ENCODE measurements around the gene EXOC4. TPM values are rescaled to one million over a fixed set of nuclear protein-coding genes. Genes with fewer than 3 reads are reported as not detected.

Gene EXOC4
- total and polyA plus RNA-seq, 2 donors from 2014 or later, result 22.8 to 78.7 TPM

DNA sequence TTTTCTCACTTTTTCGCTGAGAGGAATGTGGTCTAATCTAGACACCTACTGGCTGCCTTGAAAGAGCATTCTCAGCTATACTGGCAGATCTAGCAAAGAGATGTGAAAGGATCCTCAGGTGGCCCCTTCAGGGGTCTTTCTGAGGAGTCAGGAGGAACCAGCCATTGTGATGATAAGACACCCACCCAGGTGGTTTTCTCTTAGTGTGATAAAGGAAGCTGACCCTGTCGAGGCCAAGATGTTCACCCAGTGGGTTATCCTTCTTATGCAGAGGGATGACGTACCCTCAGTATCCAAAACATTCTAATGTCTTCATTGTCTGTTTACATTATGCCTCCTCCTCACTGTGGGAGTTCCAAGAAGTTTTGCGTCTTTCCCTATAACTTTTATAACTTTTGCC lies 776.0 kb downstream of the EXOC4 start:
- H3K4me3 ChIP-seq (ENCODE audit: low read length in 3 of 3), result no peak overlapping the region
- intact Hi-C loops (cut with DNase I), result no loop called here
- H3K4me1 ChIP-seq (ENCODE audit: control insufficient read depth in 2 of 3, insufficient read depth in 2 of 3, low read depth in 1 of 3, low read length in 3 of 3), result no peaks in the 10 kb centered on the region
- H3K9ac ChIP-seq (ENCODE audit: low read length in 3 of 3), result no peak overlapping the region
- no peaks in the 10 kb centered on the region for H3K27me3 ChIP-seq (ENCODE audit: control insufficient read depth, insufficient read depth, low read length)
- DNase-seq, result no peak
- no peaks in the 10 kb centered on the region for H3K9me3 ChIP-seq (ENCODE audit: control insufficient read depth in 2 of 3, insufficient read depth in 1 of 3, low read length in 3 of 3)
- FAIRE-seq, result no peak
- no peak overlapping the region for H3K27ac ChIP-seq (ENCODE audit: low read depth in 2 of 2, low read length in 2 of 2)
- no peaks in the 10 kb centered on the region for H3K36me3 ChIP-seq (ENCODE audit: control insufficient read depth in 2 of 3, insufficient read depth in 3 of 3, low read length in 3 of 3)
- TF ChIP-seq, protein P1, sequence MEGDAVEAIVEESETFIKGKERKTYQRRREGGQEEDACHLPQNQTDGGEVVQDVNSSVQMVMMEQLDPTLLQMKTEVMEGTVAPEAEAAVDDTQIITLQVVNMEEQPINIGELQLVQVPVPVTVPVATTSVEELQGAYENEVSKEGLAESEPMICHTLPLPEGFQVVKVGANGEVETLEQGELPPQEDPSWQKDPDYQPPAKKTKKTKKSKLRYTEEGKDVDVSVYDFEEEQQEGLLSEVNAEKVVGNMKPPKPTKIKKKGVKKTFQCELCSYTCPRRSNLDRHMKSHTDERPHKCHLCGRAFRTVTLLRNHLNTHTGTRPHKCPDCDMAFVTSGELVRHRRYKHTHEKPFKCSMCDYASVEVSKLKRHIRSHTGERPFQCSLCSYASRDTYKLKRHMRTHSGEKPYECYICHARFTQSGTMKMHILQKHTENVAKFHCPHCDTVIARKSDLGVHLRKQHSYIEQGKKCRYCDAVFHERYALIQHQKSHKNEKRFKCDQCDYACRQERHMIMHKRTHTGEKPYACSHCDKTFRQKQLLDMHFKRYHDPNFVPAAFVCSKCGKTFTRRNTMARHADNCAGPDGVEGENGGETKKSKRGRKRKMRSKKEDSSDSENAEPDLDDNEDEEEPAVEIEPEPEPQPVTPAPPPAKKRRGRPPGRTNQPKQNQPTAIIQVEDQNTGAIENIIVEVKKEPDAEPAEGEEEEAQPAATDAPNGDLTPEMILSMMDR (IDR thresholded peaks at IDR 0.05; ENCODE audit: borderline replicate concordance, extremely low read depth, insufficient read depth), result no peak

DNA sequence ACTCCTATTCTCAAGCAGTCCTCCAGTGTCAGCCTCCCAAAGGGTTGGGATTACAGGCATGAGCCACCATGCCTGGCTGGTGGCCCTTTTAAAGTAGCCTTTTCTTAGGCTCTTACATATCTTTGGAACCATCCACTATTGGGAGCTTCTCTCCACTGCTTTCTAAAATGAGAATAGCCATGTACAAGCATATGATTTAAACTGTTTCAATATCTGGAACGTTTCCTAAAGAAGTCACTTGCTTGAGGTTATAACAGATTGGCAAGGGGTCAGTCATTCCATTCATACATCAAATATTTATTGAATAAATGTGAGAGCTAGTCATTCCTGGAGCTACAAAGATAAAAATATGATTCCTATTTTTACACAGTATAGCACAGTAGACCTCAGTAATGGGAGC lies 776.9 kb downstream of the EXOC4 start:
- Histone ChIP-seq H3K9me3 (ENCODE audit: control insufficient read depth in 2 of 3, insufficient read depth in 1 of 3, low read length in 3 of 3) (no peaks in the 10 kb centered on the region), H3K4me1 (ENCODE audit: control insufficient read depth in 2 of 3, insufficient read depth in 2 of 3, low read depth in 1 of 3, low read length in 3 of 3) (no peaks in the 10 kb centered on the region), H3K36me3 (ENCODE audit: control insufficient read depth in 2 of 3, insufficient read depth in 3 of 3, low read length in 3 of 3) (no peaks in the 10 kb centered on the region), H3K9ac (ENCODE audit: low read length in 3 of 3) (no peak overlapping the region), H3K4me3 (ENCODE audit: low read length in 3 of 3) (no peak overlapping the region), H3K27ac (ENCODE audit: low read depth in 2 of 2, low read length in 2 of 2) (no peak overlapping the region), H3K27me3 (ENCODE audit: control insufficient read depth, insufficient read depth, low read length) (no peaks in the 10 kb centered on the region)
- FAIRE-seq (no peak), DNase-seq (no peak)
- TF ChIP-seq, protein P1 (IDR thresholded peaks at IDR 0.05; ENCODE audit: borderline replicate concordance, extremely low read depth, insufficient read depth), result no peak
- intact Hi-C loops (cut with DNase I), result no loop called here

DNA sequence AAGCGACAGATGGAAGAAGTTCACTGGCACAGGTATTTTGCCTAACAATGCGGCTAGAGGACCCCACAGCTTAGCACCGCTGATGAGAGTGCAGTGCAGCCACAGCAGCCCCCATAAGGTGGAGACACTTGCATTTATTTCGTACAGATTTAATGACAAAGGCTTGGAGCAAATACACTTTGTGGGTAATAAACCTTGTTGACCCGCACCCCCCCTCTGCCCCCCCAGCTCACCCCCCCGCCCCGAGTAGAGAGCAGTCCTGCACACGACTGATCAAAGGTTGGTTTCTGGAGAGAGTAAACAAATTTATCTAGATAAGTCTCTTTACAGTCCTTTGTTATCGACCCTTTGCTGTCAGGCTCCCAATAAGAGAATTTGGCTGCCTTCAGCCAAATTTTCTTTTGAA lies 777.6 kb downstream of the EXOC4 start:
- TF ChIP-seq, protein P1 (IDR thresholded peaks at IDR 0.05; ENCODE audit: borderline replicate concordance, extremely low read depth, insufficient read depth), result no peak
- intact Hi-C loops (cut with DNase I), result no loop called here
- DNase-seq, result no peak
- Histone ChIP-seq H3K4me3 (ENCODE audit: low read length in 3 of 3) (no peak overlapping the region), H3K27me3 (ENCODE audit: control insufficient read depth, insufficient read depth, low read length) (no peaks in the 10 kb centered on the region), H3K27ac (ENCODE audit: low read depth in 2 of 2, low read length in 2 of 2) (no peak overlapping the region), H3K9me3 (ENCODE audit: control insufficient read depth in 2 of 3, insufficient read depth in 1 of 3, low read length in 3 of 3) (no peaks in the 10 kb centered on the region), H3K4me1 (ENCODE audit: control insufficient read depth in 2 of 3, insufficient read depth in 2 of 3, low read depth in 1 of 3, low read length in 3 of 3) (no peaks in the 10 kb centered on the region), H3K36me3 (ENCODE audit: control insufficient read depth in 2 of 3, insufficient read depth in 3 of 3, low read length in 3 of 3) (no peaks in the 10 kb centered on the region), H3K9ac (ENCODE audit: low read length in 3 of 3) (no peak overlapping the region)
- no peak for FAIRE-seq

All from kidney (tissue), 14 donors.